ENCODE data around the gene MKLN1. TPM values are rescaled to one million over a fixed set of nuclear protein-coding genes. Genes with fewer than 3 reads are reported as not detected.

MKLN1 gene
- total and polyA plus RNA-seq, 2 of the 4 experiments (the other 2 are of a cell fraction) = 17.5 to 52.0 TPM

DNA sequence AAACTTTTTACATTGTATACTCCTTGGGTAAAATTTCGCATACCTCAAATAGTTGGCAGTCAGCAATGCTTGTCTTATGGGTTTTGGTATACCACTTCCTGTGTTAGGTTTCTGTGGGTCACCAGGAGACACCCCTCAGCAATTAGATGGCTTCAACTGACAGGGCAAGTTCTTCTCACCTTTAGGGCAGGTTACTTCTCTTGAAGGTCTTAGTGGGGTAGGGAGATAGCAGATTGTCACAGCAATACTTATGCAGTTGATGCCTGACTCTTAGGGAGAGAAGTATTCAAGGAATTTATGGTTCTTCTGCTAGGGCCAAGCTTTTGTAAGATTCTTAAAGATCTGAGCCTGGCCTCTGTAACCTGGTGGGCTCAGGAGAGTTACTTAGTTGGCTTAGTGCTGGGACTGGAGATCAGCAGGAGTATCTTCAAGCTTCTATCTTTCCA lies 42.9 kb downstream of the MKLN1 start:
- Histone ChIP-seq H3K4me1 (ENCODE audit: control insufficient read depth, insufficient read depth, low read length) (peaks cover 15% of the 10 kb centered on the region), H3K4me3 (ENCODE audit: insufficient read depth, low read depth, low read length) (no peak overlapping the region)
- CTCF ChIA-PET = interaction anchor here (1.7 kb wide), 1 partner anchor 12 kb away, joined by 4 read pairs; no protein-coding TSS in a partner anchor

More for the DNA sequence above, 42.9 kb downstream of the MKLN1 start:
- H3K4ac ChIP-seq (ENCODE audit: low read depth, low read length) = peak overlapping the region; percentile 68
- H3K9ac ChIP-seq (ENCODE audit: low read depth, low read length) = no peak overlapping the region
- H3K4me2 ChIP-seq (ENCODE audit: low read depth, low read length) = peak overlapping the region; percentile 38
- H3K14ac ChIP-seq (replicated peaks; ENCODE audit: low read depth, low read length) = peak overlapping the region; percentile 23; the same call in 1 of the 2 replicates
- H4K91ac ChIP-seq (ENCODE audit: insufficient read depth, low read depth, low read length) = peak overlapping the region; percentile 72; the same call in 1 of the 2 replicates
- H3K18ac ChIP-seq (ENCODE audit: low read depth, low read length) = no peak overlapping the region
- dilution Hi-C loops (cut with HindIII; ENCODE audit: low sequenced_read_pairs, unreplicated experiment) = no loop called here
- H3K27me3 ChIP-seq (ENCODE audit: control insufficient read depth, insufficient read depth, low read length) = no peaks in the 10 kb centered on the region
- peaks cover 21 to 57% of the 10 kb centered on the region in 2 experiments for H3K79me1 ChIP-seq (ENCODE audit: low read depth in 1 of 2, low read length in 2 of 2)
- peak overlapping the region; percentile 47 for H2BK20ac ChIP-seq (ENCODE audit: low read depth, low read length)
- peak overlapping the region; percentile 27; the same call in 1 of the 2 replicates for H3K27ac ChIP-seq (ENCODE audit: insufficient read depth, low read length)
- no peak overlapping the region for H2AFZ ChIP-seq (replicated peaks; ENCODE audit: low read length, poor library complexity)
- H3K9me1 ChIP-seq (ENCODE audit: insufficient read depth, low read length) = peaks cover 4% of the 10 kb centered on the region
- POLR2A ChIA-PET (ENCODE audit: unreplicated experiment) = interaction anchor here (0.7 kb wide), 1 partner anchor 40 kb away, joined by 7 read pairs; no protein-coding TSS in a partner anchor
- H3K56ac ChIP-seq (ENCODE audit: extremely low read depth, insufficient read depth, low read length) = no peak overlapping the region
- peak overlapping the region in 1 of 2 experiments; percentile 59; a peak in 2 of 4 replicates for H4K8ac ChIP-seq (ENCODE audit: low read depth in 2 of 2, low read length in 2 of 2)
- in situ Hi-C loops (cut with MboI; ENCODE audit: low sequenced_read_pairs) = no loop called here
- H4K5ac ChIP-seq (ENCODE audit: low read depth, low read length) = no peak overlapping the region
- intact Hi-C loops (cut with micrococcal nuclease) = no loop called here
- no peaks in the 10 kb centered on the region for H3K36me3 ChIP-seq (ENCODE audit: control insufficient read depth, insufficient read depth, low read length)
- TF ChIP-seq POLR2A (IDR thresholded peaks at IDR 0.05; ENCODE audit: low read depth, low read length) = no peak
- TF ChIP-seq MAFK (IDR thresholded peaks at IDR 0.05; ENCODE audit: low read depth, low read length) = no peak
- no peak for TF ChIP-seq SMC3 (IDR thresholded peaks at IDR 0.05; ENCODE audit: low read depth, low read length)
- no peak for TF ChIP-seq CHD1 (IDR thresholded peaks at IDR 0.05; ENCODE audit: low read depth, low read length)
- TF ChIP-seq, protein P1, sequence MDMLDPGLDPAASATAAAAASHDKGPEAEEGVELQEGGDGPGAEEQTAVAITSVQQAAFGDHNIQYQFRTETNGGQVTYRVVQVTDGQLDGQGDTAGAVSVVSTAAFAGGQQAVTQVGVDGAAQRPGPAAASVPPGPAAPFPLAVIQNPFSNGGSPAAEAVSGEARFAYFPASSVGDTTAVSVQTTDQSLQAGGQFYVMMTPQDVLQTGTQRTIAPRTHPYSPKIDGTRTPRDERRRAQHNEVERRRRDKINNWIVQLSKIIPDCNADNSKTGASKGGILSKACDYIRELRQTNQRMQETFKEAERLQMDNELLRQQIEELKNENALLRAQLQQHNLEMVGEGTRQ (IDR thresholded peaks at IDR 0.05; ENCODE audit: low read depth, low read length) = no peak
- TF ChIP-seq, protein P2, sequence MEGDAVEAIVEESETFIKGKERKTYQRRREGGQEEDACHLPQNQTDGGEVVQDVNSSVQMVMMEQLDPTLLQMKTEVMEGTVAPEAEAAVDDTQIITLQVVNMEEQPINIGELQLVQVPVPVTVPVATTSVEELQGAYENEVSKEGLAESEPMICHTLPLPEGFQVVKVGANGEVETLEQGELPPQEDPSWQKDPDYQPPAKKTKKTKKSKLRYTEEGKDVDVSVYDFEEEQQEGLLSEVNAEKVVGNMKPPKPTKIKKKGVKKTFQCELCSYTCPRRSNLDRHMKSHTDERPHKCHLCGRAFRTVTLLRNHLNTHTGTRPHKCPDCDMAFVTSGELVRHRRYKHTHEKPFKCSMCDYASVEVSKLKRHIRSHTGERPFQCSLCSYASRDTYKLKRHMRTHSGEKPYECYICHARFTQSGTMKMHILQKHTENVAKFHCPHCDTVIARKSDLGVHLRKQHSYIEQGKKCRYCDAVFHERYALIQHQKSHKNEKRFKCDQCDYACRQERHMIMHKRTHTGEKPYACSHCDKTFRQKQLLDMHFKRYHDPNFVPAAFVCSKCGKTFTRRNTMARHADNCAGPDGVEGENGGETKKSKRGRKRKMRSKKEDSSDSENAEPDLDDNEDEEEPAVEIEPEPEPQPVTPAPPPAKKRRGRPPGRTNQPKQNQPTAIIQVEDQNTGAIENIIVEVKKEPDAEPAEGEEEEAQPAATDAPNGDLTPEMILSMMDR (conservative IDR thresholded peaks at IDR 0.05; ENCODE audit: low read depth, low read length) = no peak
- TF ChIP-seq, protein P3, sequence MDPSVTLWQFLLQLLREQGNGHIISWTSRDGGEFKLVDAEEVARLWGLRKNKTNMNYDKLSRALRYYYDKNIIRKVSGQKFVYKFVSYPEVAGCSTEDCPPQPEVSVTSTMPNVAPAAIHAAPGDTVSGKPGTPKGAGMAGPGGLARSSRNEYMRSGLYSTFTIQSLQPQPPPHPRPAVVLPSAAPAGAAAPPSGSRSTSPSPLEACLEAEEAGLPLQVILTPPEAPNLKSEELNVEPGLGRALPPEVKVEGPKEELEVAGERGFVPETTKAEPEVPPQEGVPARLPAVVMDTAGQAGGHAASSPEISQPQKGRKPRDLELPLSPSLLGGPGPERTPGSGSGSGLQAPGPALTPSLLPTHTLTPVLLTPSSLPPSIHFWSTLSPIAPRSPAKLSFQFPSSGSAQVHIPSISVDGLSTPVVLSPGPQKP (IDR thresholded peaks at IDR 0.05; ENCODE audit: borderline replicate concordance, low read depth, low read length) = no peak
- TF ChIP-seq RAD21 (IDR thresholded peaks at IDR 0.05; ENCODE audit: low read length) = no peak
- no peak for TF ChIP-seq MXI1 (IDR thresholded peaks at IDR 0.05; ENCODE audit: borderline replicate concordance, low read depth, low read length)
- no peak for TF ChIP-seq BHLHE40 (IDR thresholded peaks at IDR 0.05; ENCODE audit: low read depth, low read length)
- no peak for TF ChIP-seq FOS (IDR thresholded peaks at IDR 0.05; ENCODE audit: low read depth, low read length)
- TF ChIP-seq MAZ (IDR thresholded peaks at IDR 0.05; ENCODE audit: borderline replicate concordance, low read depth, low read length) = no peak
- TF ChIP-seq CEBPB (IDR thresholded peaks at IDR 0.05; ENCODE audit: low read depth, low read length) = no peak
- TF ChIP-seq NFE2L2 (IDR thresholded peaks at IDR 0.05; ENCODE audit: low read depth, low read length) = no peak
- TF ChIP-seq RCOR1 (IDR thresholded peaks at IDR 0.05; ENCODE audit: insufficient replicate concordance, low read length) = no peak
- no peak for TF ChIP-seq RFX5 (IDR thresholded peaks at IDR 0.05; ENCODE audit: low read depth, low read length)
- H2BK15ac ChIP-seq (ENCODE audit: low read depth, low read length) = peak overlapping the region; percentile 49; the same call in 2 of the 3 replicates
- H2AK5ac ChIP-seq (ENCODE audit: low read depth, low read length) = peak overlapping the region; percentile 30; the same call in 1 of the 2 replicates
- ATAC-seq (ENCODE audit: low read depth) (peak; percentile 73), DNase-seq (peak; percentile 66)
- no CpG with 5 or more reads among the region's 1 CpG for WGBS, 2 experiments (ENCODE audit: extremely low coverage in 2 of 2, insufficient read length in 1 of 2)
- peak overlapping the region; percentile 69 for H2BK120ac ChIP-seq (ENCODE audit: low read depth, low read length)
- H3K23ac ChIP-seq (ENCODE audit: low read depth, low read length) = peak overlapping the region; percentile 30; the same call in 1 of the 2 replicates
- no peak overlapping the region for H2BK5ac ChIP-seq (ENCODE audit: low read depth, low read length, poor library complexity, severe bottlenecking)
- no peaks in the 10 kb centered on the region for H3K9me3 ChIP-seq (ENCODE audit: control insufficient read depth, insufficient read depth, low read length)
- no TSS peak for BruUV-seq (replicated peaks)
- peaks cover 64% of the 10 kb centered on the region for H4K20me1 ChIP-seq (ENCODE audit: insufficient read depth, low read length)
- no peak overlapping the region for H2AK9ac ChIP-seq (replicated peaks; ENCODE audit: low read depth, low read length, poor library complexity)
